Transverse colon (tissue), 4 donors: ENCODE results near the gene CPA2.

Experiments
- CTCF ChIP-seq, 5 experiments: fragments of 200-600 bp in 3 of 5; fragments of 450-650 bp in 2 of 5; sonication (generic) in 3 of 5; IDR thresholded peaks; 1 replicate in 2 of 5; 2 replicates in 3 of 5; pipeline ENCODE4 v1.5.1; 2016 to 2017; ENCODE audit warnings: antibody characterized with exemption in 5 of 5, inconsistent platforms in 3 of 5, mild to moderate bottlenecking in 2 of 5, moderate library complexity in 1 of 5
- EP300 ChIP-seq: sonication (generic); formaldehyde crosslinking; IDR thresholded peaks from one replicate; pipeline ENCODE4 v1.6.1; 2017; ENCODE audit warnings: antibody characterized with exemption, low read depth
- POLR2A ChIP-seq: fragments of 450-650 bp; IDR thresholded peaks from one replicate; pipeline ENCODE4 v1.6.1; 2016; ENCODE audit warnings: antibody characterized with exemption, mild to moderate bottlenecking, moderate library complexity
- POLR2AphosphoS5 ChIP-seq, 3 donors: sonication (generic); formaldehyde crosslinking; IDR thresholded peaks; one replicate each; pipeline ENCODE4 v1.6.1; 2016; ENCODE audit warnings: antibody characterized with exemption in 3 of 3

- TF ChIP-seq POLR2A (no peak), CTCF (IDR thresholded peaks at IDR 0.05) (no peak), EP300 (no peak), POLR2AphosphoS5 (IDR thresholded peaks at IDR 0.05) (no peak)
These were observed 4.2 kb upstream of the CPA2 start for GRCh38 chr7:130262448-130262847.
